HFFc6 (cell line): Measurements from ENCODE around the gene GMPPB. TPM values are rescaled to one million over a fixed set of nuclear protein-coding genes. Genes with fewer than 3 reads are reported as not detected.

Source experiments
- DNase-seq: peaks from one replicate; pipeline ENCODE4 v3.0.0-alpha.2; 2018
- H3K27ac Mint-ChIP-seq: 2 replicates; pipeline ENCODE4 v1.8.0; 2020; ENCODE audit warnings: mild to moderate bottlenecking, mixed read lengths
- H3K27me3 Mint-ChIP-seq: 2 replicates; pipeline ENCODE4 v1.8.0; 2021; ENCODE audit warnings: mild to moderate bottlenecking, moderate library complexity, mixed read lengths; ENCODE audit not compliant: insufficient read depth
- H3K36me3 Mint-ChIP-seq: 2 replicates; pipeline ENCODE4 v1.8.0; 2021; ENCODE audit warnings: low read depth, mixed read lengths
- H3K4me1 Mint-ChIP-seq: 2 replicates; pipeline ENCODE4 v1.8.0; 2020; ENCODE audit warnings: low read depth, mixed read lengths
- H3K4me3 Mint-ChIP-seq: 2 replicates; pipeline ENCODE4 v1.8.0; 2020; ENCODE audit warnings: mild to moderate bottlenecking, moderate library complexity, mixed read lengths
- H3K9me3 Mint-ChIP-seq: 2 replicates; pipeline ENCODE4 v1.8.0; 2020; ENCODE audit warnings: mild to moderate bottlenecking, mixed read lengths
- total RNA-seq, 6 experiments: library from RNA; stranded (reverse); fragmentation: NEBNext Ultra II Directional; extraction: Animal tissue kit (Norgen Biotek cat#: 25700); gene quantifications; 2 replicates in 1 of 6; 3 replicates in 5 of 6; pipeline ENCODE4 v1.2.3, GENCODE V29; 2021
- TF ChIP-seq, protein P1 (sequence below): fragments of 200-600 bp; sonication (generic); IDR thresholded peaks from 2 replicates; pipeline ENCODE4 v1.5.0; 2021; ENCODE audit warnings: antibody characterized with exemption, mild to moderate bottlenecking

Gene GMPPB
- total RNA-seq, 6 experiments from 2014 or later = 30.5 to 39.4 (median 34.8) TPM

DNA sequence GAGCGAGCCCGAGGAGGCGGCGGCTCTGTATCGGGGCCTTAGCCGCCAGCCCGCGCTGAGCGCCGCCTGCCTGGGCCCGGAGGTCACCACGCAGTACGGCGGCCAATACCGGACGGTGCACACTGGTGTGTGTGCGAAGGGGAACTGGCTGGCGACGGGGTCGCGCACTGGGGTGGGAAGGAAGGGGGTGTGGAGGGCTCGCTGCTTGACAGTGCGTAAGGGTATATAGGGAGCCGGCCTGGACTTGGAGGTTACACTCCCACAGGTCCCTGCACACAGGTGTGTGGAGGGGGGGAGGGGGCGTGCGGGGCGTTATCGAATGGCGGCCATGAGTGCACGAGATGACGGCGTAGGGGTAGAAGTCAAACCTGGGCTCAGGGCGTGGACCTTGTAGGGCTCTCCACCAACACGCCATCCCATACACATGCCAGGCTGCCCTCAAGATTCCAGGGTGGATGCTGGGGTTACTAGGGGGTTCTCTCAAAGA lies 49.2 kb downstream of the GMPPB start:
- Mint-ChIP-seq H3K9me3 (no peaks in the 10 kb centered on the region), H3K4me1 (peaks cover 22% of the 10 kb centered on the region), H3K27ac (peak overlapping the region; percentile 99), H3K4me3 (peak overlapping the region; percentile 91), H3K36me3 (peaks cover 11% of the 10 kb centered on the region), H3K27me3 (no peaks in the 10 kb centered on the region; the same call in 1 of the 2 replicates)
- no peak for DNase-seq
- TF ChIP-seq, protein P1, sequence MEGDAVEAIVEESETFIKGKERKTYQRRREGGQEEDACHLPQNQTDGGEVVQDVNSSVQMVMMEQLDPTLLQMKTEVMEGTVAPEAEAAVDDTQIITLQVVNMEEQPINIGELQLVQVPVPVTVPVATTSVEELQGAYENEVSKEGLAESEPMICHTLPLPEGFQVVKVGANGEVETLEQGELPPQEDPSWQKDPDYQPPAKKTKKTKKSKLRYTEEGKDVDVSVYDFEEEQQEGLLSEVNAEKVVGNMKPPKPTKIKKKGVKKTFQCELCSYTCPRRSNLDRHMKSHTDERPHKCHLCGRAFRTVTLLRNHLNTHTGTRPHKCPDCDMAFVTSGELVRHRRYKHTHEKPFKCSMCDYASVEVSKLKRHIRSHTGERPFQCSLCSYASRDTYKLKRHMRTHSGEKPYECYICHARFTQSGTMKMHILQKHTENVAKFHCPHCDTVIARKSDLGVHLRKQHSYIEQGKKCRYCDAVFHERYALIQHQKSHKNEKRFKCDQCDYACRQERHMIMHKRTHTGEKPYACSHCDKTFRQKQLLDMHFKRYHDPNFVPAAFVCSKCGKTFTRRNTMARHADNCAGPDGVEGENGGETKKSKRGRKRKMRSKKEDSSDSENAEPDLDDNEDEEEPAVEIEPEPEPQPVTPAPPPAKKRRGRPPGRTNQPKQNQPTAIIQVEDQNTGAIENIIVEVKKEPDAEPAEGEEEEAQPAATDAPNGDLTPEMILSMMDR = peak; percentile 18; the same call in 1 of the 2 replicates

DNA sequence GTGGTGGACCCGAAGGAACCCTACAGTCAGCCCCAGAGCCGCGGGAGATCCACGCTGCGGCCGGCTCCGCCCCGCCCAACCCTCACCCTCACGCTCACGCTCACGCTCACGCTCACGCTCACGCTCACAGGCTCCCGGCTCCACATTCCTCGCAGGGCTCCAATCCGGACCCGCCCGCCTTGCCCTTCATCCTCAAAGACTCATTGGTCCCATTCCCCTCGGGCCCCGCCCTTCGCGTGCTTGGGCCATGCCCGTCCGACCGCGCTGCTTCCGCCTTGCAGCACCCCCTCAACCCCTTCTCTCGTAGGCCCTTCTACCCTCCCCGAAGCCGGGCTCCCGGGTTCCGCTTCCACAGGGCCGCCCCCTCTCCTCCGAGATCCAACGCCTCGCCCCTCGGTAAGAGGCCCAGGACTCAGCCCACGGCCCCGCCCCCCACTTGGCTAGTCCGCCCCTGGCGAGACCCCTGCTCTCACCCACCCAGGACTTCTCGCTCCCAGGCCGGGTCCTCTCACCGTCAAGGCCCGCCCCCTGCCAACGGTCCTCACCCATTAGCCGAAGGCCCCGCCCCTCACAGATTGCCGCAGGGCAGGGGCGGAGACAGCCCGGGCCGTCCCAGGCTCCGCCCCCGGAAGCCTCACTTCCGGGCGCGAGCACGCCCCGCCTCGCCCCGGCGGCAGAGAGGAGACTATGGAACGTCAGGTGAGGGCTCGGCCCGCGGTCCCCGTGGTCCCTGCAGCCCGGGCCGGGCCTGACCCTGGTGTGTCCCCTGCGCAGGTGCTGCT lies 49.8 kb downstream of the GMPPB start, which contains the start of gene APEH:
APEH (plus strand) TSS at position 637 of the 782 bp plus-strand sequence; CDS start at position 688, 51 bp downstream.
- peaks cover 11% of the 10 kb centered on the region for H3K36me3 Mint-ChIP-seq
- no peaks in the 10 kb centered on the region for H3K9me3 Mint-ChIP-seq
- TF ChIP-seq, protein P1 = no peak
- no peaks in the 10 kb centered on the region; the same call in 1 of the 2 replicates for H3K27me3 Mint-ChIP-seq
- peak; percentile 98 for DNase-seq
- peak within 1 kb of the TSS; percentile 99 for H3K27ac Mint-ChIP-seq
- H3K4me1 Mint-ChIP-seq = peaks cover 25% of the 10 kb centered on the region
- H3K4me3 Mint-ChIP-seq = peak within 1 kb of the TSS; percentile 91

DNA sequence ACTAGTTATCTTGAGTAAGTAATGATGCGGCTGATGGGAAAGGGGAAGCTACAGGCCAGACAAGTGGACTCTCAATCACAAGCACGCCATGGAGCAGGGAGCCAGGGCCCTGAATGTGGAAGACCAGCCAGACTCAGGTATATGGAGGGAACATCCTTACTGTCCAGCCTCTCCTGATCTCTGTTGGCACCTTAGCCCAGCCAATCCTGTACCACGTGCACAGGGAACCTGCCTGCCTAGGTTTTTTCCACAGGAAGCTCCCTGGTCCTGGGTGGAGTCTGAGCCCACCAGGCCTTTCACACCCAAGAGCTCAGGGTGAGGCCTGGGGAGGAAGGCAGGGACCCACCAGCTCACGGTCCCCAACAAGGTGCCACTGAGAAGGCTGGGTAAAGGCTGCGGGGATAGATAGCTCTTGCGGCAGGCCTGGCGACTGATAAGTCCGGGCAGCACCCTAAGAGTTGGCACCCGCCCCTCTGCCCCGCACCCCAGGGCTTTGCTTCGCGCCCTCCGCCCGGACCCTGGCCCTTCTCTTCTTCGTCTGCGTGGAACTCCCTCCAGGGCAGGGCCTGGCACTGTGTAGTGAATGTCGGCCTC lies 50.5 kb downstream of the GMPPB start:
- TF ChIP-seq, protein P1 = no peak

DNA sequence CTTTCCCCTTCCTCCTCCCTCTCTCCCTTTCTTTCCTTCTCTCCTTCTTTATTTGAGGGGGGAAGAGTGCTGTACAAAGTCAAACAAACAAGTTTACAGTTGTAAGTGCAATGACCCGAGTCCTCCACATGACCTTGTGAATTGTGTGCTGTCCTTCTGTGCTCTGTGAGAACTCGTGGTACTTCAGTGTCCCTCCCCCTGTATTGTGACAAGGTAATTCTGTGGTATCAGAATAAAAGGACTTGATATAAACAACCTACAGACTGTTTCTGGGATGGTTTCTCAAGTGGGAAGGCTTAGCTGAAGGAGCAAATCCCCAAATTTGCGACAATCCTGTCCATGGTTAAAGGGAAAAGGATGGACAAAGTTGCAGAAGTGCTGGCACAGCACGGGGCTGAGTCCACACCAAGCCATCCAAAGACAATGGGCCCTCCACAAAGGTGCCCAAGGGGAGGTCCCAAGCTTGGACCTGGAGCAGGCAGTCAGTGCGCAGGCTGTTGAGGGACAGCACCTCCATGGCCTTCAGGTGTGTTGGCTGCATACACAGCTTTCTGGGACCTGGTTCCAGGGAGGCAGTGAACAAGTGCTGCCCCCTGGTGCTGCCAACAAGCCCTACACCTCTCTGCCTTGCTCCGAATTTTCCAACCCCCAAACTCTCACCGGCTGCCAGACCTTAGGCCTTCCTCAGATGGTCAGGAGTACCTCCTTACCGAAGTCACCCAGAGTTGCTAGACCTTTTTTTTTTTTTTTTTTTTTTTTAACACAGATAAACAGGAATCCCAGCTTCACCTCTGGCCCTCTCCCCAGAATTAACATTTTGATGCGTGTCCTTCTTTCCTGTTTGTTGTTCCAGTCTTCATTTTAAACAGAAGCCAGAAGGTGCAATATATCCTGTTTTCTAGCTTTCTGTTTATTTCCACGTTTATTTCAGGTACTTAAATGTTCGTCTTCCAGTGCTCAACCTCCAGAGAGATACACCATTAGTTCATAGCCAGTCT lies 52.2 kb downstream of the GMPPB start:
- Mint-ChIP-seq H3K27ac (peak overlapping the region; percentile 64; the same call in 1 of the 2 replicates), H3K36me3 (peaks cover 3% of the 10 kb centered on the region), H3K27me3 (no peaks in the 10 kb centered on the region), H3K4me1 (peaks cover 27% of the 10 kb centered on the region), H3K4me3 (peak overlapping the region; percentile 68), H3K9me3 (no peaks in the 10 kb centered on the region)
- TF ChIP-seq, protein P1 = peak; percentile 92
- peak; percentile 43 for DNase-seq

More for the DNA sequence above, 50.5 kb downstream of the GMPPB start:
- no peak for DNase-seq
- peaks cover 27% of the 10 kb centered on the region for H3K4me1 Mint-ChIP-seq
- H3K27me3 Mint-ChIP-seq = no peaks in the 10 kb centered on the region
- no peaks in the 10 kb centered on the region for H3K9me3 Mint-ChIP-seq
- H3K4me3 Mint-ChIP-seq = peak overlapping the region; percentile 91
- H3K27ac Mint-ChIP-seq = peak overlapping the region; percentile 99
- peaks cover 8% of the 10 kb centered on the region for H3K36me3 Mint-ChIP-seq

DNA sequence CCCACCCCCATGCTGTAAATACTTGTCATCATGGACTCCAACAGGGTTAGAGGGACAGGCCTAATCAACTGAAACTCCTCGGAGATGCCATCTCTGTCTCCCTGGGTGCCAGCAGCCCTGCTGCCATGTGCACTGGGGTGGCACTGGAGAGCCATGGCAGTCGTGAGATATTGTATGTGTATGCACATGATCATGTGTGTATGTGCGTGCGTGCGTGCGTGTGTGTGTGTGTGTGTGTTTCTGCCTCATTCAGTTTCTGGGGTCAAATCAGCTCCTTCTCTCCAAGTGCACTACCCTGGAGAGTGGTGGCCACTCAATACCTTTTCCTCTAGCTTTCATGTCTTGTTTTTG lies 52.8 kb downstream of the GMPPB start:
- no peak for DNase-seq

More for the DNA sequence above, 52.8 kb downstream of the GMPPB start:
- H3K27ac Mint-ChIP-seq = no peak overlapping the region
- H3K4me3 Mint-ChIP-seq = no peak overlapping the region
- peaks cover 27% of the 10 kb centered on the region for H3K4me1 Mint-ChIP-seq
- H3K36me3 Mint-ChIP-seq = no peaks in the 10 kb centered on the region; the same call in 1 of the 2 replicates
- TF ChIP-seq, protein P1 = no peak
- H3K9me3 Mint-ChIP-seq = no peaks in the 10 kb centered on the region
- H3K27me3 Mint-ChIP-seq = no peaks in the 10 kb centered on the region
